ENCODE results near the gene ECE1. TPM values are rescaled to one million over a fixed set of nuclear protein-coding genes. Genes with fewer than 3 reads are reported as not detected.
A peak's percentile ranks its signal among the peaks of the same experiment; 100 is the strongest.

The ECE1 gene
- total and polyA plus RNA-seq, 2 of the 13 experiments (the other 11 are each of a cell fraction or from before 2014, with no cell fraction given): 13.5 to 21.2 TPM

DNA sequence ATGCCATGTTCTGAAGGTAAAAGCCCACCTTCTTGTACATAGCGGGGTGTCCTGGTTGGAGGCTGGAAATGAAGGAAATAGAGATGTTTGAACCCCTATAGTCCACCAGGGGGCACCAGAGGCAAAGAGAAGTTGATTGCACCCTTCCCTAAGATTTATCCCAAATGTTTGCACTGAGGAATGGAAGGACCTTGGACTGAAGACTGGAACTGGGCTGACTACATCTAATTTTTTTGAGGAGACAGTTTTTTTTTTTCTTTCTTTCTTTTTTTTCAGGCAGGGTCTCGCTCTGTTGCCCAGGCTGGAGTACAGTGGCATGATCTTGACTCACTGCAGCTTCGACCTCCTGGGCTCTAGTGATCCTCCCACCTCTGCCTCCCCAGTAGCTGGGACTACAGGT, 58.2 kb downstream of the ECE1 start:
- intact Hi-C loops (cut with micrococcal nuclease; ENCODE audit: unreplicated experiment): loop anchor here (1.0 to 10.0 kb wide), 3 partner anchors 136 to 550 kb away; partner anchors contain the start of gene USP48

More for the DNA sequence above, 58.2 kb downstream of the ECE1 start:
- Histone ChIP-seq H4K20me1 (ENCODE audit: insufficient read depth, low read length) (no peaks in the 10 kb centered on the region), H3K27ac (ENCODE audit: extremely low read length, insufficient read depth, low read length) (no peak overlapping the region), H2AFZ (ENCODE audit: low read length) (no peak overlapping the region), H3K27me3 (ENCODE audit: control insufficient read depth in 1 of 2, insufficient read depth in 2 of 2, low read length in 2 of 2) (no peaks in the 10 kb centered on the region), H3K4me3 (replicated peaks in 1 of 3; ENCODE audit: insufficient read depth in 1 of 3, low read depth in 2 of 3, low read length in 3 of 3) (no peak overlapping the region), H3K4me2 (ENCODE audit: low read depth, low read length) (no peak overlapping the region), H3K36me3 (replicated peaks in 1 of 2; ENCODE audit: control insufficient read depth in 1 of 2, insufficient read depth in 2 of 2, low read length in 2 of 2) (peaks cover 10 to 11% of the 10 kb centered on the region in 2 experiments; a peak in 3 of 5 replicates), H3K9me3 (ENCODE audit: low read length) (no peaks in the 10 kb centered on the region), H3K4me1 (ENCODE audit: insufficient read depth, low read length) (peaks cover 6% of the 10 kb centered on the region; the same call in 1 of the 2 replicates), H3K79me2 (ENCODE audit: insufficient read depth, low read length) (no peaks in the 10 kb centered on the region), H3K9ac (ENCODE audit: insufficient read depth, low read depth, low read length) (no peak overlapping the region)
- ChIA-PET CTCF (ENCODE audit: low intra/inter-chr PET ratio, low total read pairs) (interaction anchor here (0.7 to 1.9 kb wide), 6 partner anchors 23 to 269 kb away, joined by 3 to 53 read pairs (median 8); no protein-coding TSS in a partner anchor), POLR2A (interaction anchor here (0.7 kb wide), 2 partner anchors 20 to 54 kb away, joined by 3 to 4 read pairs; no protein-coding TSS in a partner anchor)
- no TSS peak for BruUV-seq (replicated peaks)
- ATAC-seq (peak; percentile 79), FAIRE-seq (peak; percentile 87), DNase-seq (ENCODE audit: low spot score) (peak; percentile 56)
- in situ Hi-C loops (cut with HindIII; ENCODE audit: extremely low pct_ligation_motif_present, low pct_unique_long_range_greater_than_20kb): loop anchor here (5.0 to 25.0 kb wide), 2 partner anchors 135 to 255 kb away; no protein-coding TSS in a partner anchor
- WGBS (ENCODE audit: low lambda C conversion rate): 98% methylated on average over 3 of the region's 3 CpGs
- TF ChIP-seq, protein P1, sequence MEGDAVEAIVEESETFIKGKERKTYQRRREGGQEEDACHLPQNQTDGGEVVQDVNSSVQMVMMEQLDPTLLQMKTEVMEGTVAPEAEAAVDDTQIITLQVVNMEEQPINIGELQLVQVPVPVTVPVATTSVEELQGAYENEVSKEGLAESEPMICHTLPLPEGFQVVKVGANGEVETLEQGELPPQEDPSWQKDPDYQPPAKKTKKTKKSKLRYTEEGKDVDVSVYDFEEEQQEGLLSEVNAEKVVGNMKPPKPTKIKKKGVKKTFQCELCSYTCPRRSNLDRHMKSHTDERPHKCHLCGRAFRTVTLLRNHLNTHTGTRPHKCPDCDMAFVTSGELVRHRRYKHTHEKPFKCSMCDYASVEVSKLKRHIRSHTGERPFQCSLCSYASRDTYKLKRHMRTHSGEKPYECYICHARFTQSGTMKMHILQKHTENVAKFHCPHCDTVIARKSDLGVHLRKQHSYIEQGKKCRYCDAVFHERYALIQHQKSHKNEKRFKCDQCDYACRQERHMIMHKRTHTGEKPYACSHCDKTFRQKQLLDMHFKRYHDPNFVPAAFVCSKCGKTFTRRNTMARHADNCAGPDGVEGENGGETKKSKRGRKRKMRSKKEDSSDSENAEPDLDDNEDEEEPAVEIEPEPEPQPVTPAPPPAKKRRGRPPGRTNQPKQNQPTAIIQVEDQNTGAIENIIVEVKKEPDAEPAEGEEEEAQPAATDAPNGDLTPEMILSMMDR (CRISPR knock-in tag; IDR thresholded peaks at IDR 0.05): peak; percentile 87
- TF ChIP-seq SMC3 (IDR thresholded peaks at IDR 0.05; ENCODE audit: low read length): peak; percentile 94
- TF ChIP-seq RAD21 (CRISPR knock-in tag; IDR thresholded peaks at IDR 0.05): peak; percentile 84
- TF ChIP-seq ELF3 (CRISPR knock-in tag; IDR thresholded peaks at IDR 0.05): 0 out of 2 replicates have a peak, but pooled peaks have one; percentile 26
- no peak for TF ChIP-seq THAP11 (CRISPR knock-in tag; IDR thresholded peaks at IDR 0.05)
- TF ChIP-seq ZNF530 (CRISPR knock-in tag; IDR thresholded peaks at IDR 0.05; ENCODE audit: low read depth): no peak
- TF ChIP-seq HNF4A (CRISPR knock-in tag; IDR thresholded peaks at IDR 0.05): 0 out of 2 replicates have a peak, but pooled peaks have one; percentile 25
- TF ChIP-seq, protein P2, sequence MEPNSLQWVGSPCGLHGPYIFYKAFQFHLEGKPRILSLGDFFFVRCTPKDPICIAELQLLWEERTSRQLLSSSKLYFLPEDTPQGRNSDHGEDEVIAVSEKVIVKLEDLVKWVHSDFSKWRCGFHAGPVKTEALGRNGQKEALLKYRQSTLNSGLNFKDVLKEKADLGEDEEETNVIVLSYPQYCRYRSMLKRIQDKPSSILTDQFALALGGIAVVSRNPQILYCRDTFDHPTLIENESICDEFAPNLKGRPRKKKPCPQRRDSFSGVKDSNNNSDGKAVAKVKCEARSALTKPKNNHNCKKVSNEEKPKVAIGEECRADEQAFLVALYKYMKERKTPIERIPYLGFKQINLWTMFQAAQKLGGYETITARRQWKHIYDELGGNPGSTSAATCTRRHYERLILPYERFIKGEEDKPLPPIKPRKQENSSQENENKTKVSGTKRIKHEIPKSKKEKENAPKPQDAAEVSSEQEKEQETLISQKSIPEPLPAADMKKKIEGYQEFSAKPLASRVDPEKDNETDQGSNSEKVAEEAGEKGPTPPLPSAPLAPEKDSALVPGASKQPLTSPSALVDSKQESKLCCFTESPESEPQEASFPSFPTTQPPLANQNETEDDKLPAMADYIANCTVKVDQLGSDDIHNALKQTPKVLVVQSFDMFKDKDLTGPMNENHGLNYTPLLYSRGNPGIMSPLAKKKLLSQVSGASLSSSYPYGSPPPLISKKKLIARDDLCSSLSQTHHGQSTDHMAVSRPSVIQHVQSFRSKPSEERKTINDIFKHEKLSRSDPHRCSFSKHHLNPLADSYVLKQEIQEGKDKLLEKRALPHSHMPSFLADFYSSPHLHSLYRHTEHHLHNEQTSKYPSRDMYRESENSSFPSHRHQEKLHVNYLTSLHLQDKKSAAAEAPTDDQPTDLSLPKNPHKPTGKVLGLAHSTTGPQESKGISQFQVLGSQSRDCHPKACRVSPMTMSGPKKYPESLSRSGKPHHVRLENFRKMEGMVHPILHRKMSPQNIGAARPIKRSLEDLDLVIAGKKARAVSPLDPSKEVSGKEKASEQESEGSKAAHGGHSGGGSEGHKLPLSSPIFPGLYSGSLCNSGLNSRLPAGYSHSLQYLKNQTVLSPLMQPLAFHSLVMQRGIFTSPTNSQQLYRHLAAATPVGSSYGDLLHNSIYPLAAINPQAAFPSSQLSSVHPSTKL (CRISPR knock-in tag; IDR thresholded peaks at IDR 0.05): 0 out of 2 replicates have a peak, but pooled peaks have one; percentile 9
- TF ChIP-seq, protein P3, sequence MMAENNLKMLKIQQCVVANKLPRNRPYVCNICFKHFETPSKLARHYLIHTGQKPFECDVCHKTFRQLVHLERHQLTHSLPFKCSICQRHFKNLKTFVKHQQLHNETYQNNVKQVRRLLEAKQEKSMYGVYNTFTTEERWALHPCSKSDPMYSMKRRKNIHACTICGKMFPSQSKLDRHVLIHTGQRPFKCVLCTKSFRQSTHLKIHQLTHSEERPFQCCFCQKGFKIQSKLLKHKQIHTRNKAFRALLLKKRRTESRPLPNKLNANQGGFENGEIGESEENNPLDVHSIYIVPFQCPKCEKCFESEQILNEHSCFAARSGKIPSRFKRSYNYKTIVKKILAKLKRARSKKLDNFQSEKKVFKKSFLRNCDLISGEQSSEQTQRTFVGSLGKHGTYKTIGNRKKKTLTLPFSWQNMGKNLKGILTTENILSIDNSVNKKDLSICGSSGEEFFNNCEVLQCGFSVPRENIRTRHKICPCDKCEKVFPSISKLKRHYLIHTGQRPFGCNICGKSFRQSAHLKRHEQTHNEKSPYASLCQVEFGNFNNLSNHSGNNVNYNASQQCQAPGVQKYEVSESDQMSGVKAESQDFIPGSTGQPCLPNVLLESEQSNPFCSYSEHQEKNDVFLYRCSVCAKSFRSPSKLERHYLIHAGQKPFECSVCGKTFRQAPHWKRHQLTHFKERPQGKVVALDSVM (CRISPR knock-in tag; IDR thresholded peaks at IDR 0.05): peak; percentile 52
- TF ChIP-seq, protein P4, sequence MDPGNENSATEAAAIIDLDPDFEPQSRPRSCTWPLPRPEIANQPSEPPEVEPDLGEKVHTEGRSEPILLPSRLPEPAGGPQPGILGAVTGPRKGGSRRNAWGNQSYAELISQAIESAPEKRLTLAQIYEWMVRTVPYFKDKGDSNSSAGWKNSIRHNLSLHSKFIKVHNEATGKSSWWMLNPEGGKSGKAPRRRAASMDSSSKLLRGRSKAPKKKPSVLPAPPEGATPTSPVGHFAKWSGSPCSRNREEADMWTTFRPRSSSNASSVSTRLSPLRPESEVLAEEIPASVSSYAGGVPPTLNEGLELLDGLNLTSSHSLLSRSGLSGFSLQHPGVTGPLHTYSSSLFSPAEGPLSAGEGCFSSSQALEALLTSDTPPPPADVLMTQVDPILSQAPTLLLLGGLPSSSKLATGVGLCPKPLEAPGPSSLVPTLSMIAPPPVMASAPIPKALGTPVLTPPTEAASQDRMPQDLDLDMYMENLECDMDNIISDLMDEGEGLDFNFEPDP (CRISPR knock-in tag; conservative IDR thresholded peaks at IDR 0.05): no peak
- peak; percentile 93 for TF ChIP-seq STAG1 (CRISPR knock-in tag; IDR thresholded peaks at IDR 0.05)

All from HepG2 (cell line).